Neural cell (in vitro differentiated cells): ENCODE measurements around the gene TMEM134.

Experiments
- CTCF ChIP-seq: fragments of 450-650 bp; IDR thresholded peaks from 2 replicates; pipeline ENCODE4 v1.5.1; 2014; ENCODE audit warnings: antibody characterized with exemption, mild to moderate bottlenecking, moderate library complexity; ENCODE audit not compliant: poor library complexity, severe bottlenecking
- EP300 ChIP-seq: fragments of 450-650 bp; conservative IDR thresholded peaks from 2 replicates; pipeline ENCODE4 v1.6.1; 2014; ENCODE audit warnings: antibody characterized with exemption, mild to moderate bottlenecking, moderate library complexity; ENCODE audit not compliant: poor library complexity, severe bottlenecking
- SMC3 ChIP-seq: fragments of 450-650 bp; conservative IDR thresholded peaks from 2 replicates; pipeline ENCODE4 v1.6.1; 2014; ENCODE audit warnings: antibody characterized with exemption, mild to moderate bottlenecking, moderate library complexity; ENCODE audit not compliant: poor library complexity

GRCh38 chr11:67442504-67443404 lies 26.3 kb downstream of the TMEM134 start:
- TF ChIP-seq CTCF (no peak), SMC3 (no peak), EP300 (no peak)
